Stimulated activated CD8-positive, alpha-beta memory T cell treated with anti-CD3 and anti-CD28 coated beads, Interleukin-15, amount 100 ng/mL, for 48 hours (primary cell): ENCODE measurements around the gene ZNF367.

ENCODE experiments used
- DNase-seq, 2 donors: peaks; one replicate each; pipeline ENCODE4 v3.0.0-alpha.2; 2020; ENCODE audit warnings: low read depth in 2 of 2

Gene ZNF367

GRCh38 chr9:96418083-96418919 is at the start of gene ZNF367:
Gene ZNF367 (minus strand): TSS chr9:96418370. CDS start chr9:96418032, 338 bp downstream.
- DNase-seq: peak; percentile 92 to 96

- no peak for DNase-seq
Measured at GRCh38 chr9:96467784-96468183, 49.6 kb upstream of the ZNF367 start.

- DNase-seq: no peak
Measured at GRCh38 chr9:96464426-96464825, 46.3 kb upstream of the ZNF367 start.

GRCh38 chr9:96462541-96462940 is 44.4 kb upstream of the ZNF367 start:
- DNase-seq: no peak

- DNase-seq: no peak
Measured at GRCh38 chr9:96461336-96461735, 43.2 kb upstream of the ZNF367 start.

- DNase-seq: no peak
Measured at GRCh38 chr9:96460882-96461281, 42.7 kb upstream of the ZNF367 start.

GRCh38 chr9:96460470-96460869 is 42.3 kb upstream of the ZNF367 start:
- DNase-seq: no peak

GRCh38 chr9:96459268-96460007 is 41.3 kb upstream of the ZNF367 start:
- no peak for DNase-seq

GRCh38 chr9:96458226-96458625 is 40.1 kb upstream of the ZNF367 start:
- DNase-seq: no peak

- DNase-seq: no peak
Measured at GRCh38 chr9:96457266-96457665, 39.1 kb upstream of the ZNF367 start.

GRCh38 chr9:96453625-96454024 is 35.5 kb upstream of the ZNF367 start:
- no peak for DNase-seq

- no peak for DNase-seq
Measured at GRCh38 chr9:96450613-96451528, 32.7 kb upstream of the ZNF367 start.

- DNase-seq: peak; percentile 94
Measured at GRCh38 chr9:96449845-96450612, 31.9 kb upstream of the ZNF367 start, which contains the start of gene HABP4. Gene HABP4 (plus strand): TSS chr9:96450169. CDS start chr9:96450280, 111 bp downstream.

GRCh38 chr9:96449523-96449844 is 31.3 kb upstream of the ZNF367 start:
- DNase-seq: no peak

GRCh38 chr9:96448546-96449170 is 30.5 kb upstream of the ZNF367 start:
- DNase-seq: no peak

- DNase-seq: no peak
Measured at GRCh38 chr9:96447406-96447805, 29.2 kb upstream of the ZNF367 start.

GRCh38 chr9:96442491-96442890 is 24.3 kb upstream of the ZNF367 start:
- DNase-seq: no peak

- DNase-seq: no peak
Measured at GRCh38 chr9:96441798-96442445, 23.8 kb upstream of the ZNF367 start.

- no peak for DNase-seq
Measured at GRCh38 chr9:96440671-96441199, 22.6 kb upstream of the ZNF367 start.

GRCh38 chr9:96437454-96437853 is 19.3 kb upstream of the ZNF367 start:
- DNase-seq: no peak
